HCEC 1CT (cell line): ENCODE measurements around the gene CHCHD6.

ENCODE experiments used
- DNase-seq: peaks from one replicate; pipeline ENCODE4 v3.0.0-alpha.2; 2017

Gene CHCHD6

GRCh38 chr3:126706631-126707030 is 2.6 kb downstream of the CHCHD6 start:
- DNase-seq, result no peak

GRCh38 chr3:126711121-126711760 is 7.2 kb downstream of the CHCHD6 start:
- peak; percentile 7 for DNase-seq

GRCh38 chr3:126713199-126713598 is 9.2 kb downstream of the CHCHD6 start:
- DNase-seq, result no peak

- no peak for DNase-seq
Observed at GRCh38 chr3:126714276-126714900, 10.3 kb downstream of the CHCHD6 start.

- no peak for DNase-seq
Observed at GRCh38 chr3:126714921-126715320, 10.9 kb downstream of the CHCHD6 start.

GRCh38 chr3:126715432-126715831 is 11.4 kb downstream of the CHCHD6 start:
- no peak for DNase-seq

- no peak for DNase-seq
Observed at GRCh38 chr3:126716057-126716456, 12.0 kb downstream of the CHCHD6 start.

GRCh38 chr3:126718561-126719445 is 14.8 kb downstream of the CHCHD6 start:
- DNase-seq, result no peak

GRCh38 chr3:126720596-126720995 is 16.6 kb downstream of the CHCHD6 start:
- DNase-seq, result no peak

GRCh38 chr3:126721246-126721645 is 17.2 kb downstream of the CHCHD6 start:
- DNase-seq, result no peak

GRCh38 chr3:126723237-126723636 is 19.2 kb downstream of the CHCHD6 start:
- DNase-seq, result no peak

- no peak for DNase-seq
Observed at GRCh38 chr3:126723801-126724200, 19.8 kb downstream of the CHCHD6 start.

- DNase-seq, result no peak
Observed at GRCh38 chr3:126728680-126729079, 24.6 kb downstream of the CHCHD6 start.

- no peak for DNase-seq
Observed at GRCh38 chr3:126730376-126730775, 26.3 kb downstream of the CHCHD6 start.

GRCh38 chr3:126731044-126731443 is 27.0 kb downstream of the CHCHD6 start:
- DNase-seq, result no peak

GRCh38 chr3:126732281-126733060 is 28.4 kb downstream of the CHCHD6 start:
- no peak for DNase-seq

- DNase-seq, result no peak
Observed at GRCh38 chr3:126733061-126733430, 29.0 kb downstream of the CHCHD6 start.

- DNase-seq, result no peak
Observed at GRCh38 chr3:126734106-126734723, 30.2 kb downstream of the CHCHD6 start.

GRCh38 chr3:126737527-126737926 is 33.5 kb downstream of the CHCHD6 start:
- DNase-seq, result no peak

- DNase-seq, result no peak
Observed at GRCh38 chr3:126742057-126742456, 38.0 kb downstream of the CHCHD6 start.

GRCh38 chr3:126743350-126743749 is 39.3 kb downstream of the CHCHD6 start:
- no peak for DNase-seq

GRCh38 chr3:126743781-126744180 is 39.7 kb downstream of the CHCHD6 start:
- no peak for DNase-seq
